H9 (cell line): ENCODE measurements around the gene SDHC. TPM values are rescaled to one million over a fixed set of nuclear protein-coding genes. Genes with fewer than 3 reads are reported as not detected.
A peak's percentile ranks its signal among the peaks of the same experiment; 100 is the strongest.
"Not testable (repeated sequence)": the region's sequence is repeated elsewhere in the genome, so short reads cannot be mapped to it uniquely, and the experiment has no call there.

Source experiments
- DNase-seq: peaks from one replicate; pipeline ENCODE4 v3.0.0-alpha.2; 2017
- H2AFZ ChIP-seq: one replicate; pipeline ENCODE4 v1.6.1; 2013; ENCODE audit warnings: mild to moderate bottlenecking, low read length, control low read depth, moderate library complexity
- H2AK5ac ChIP-seq: 2 replicates; pipeline ENCODE4 v1.6.1; 2013; ENCODE audit warnings: low read length, control low read depth, mixed read lengths; ENCODE audit not compliant: insufficient read length
- H2BK120ac ChIP-seq: one replicate; pipeline ENCODE4 v1.6.1; 2013; ENCODE audit warnings: low read depth, mild to moderate bottlenecking, low read length, control low read depth, inconsistent platforms; ENCODE audit not compliant: poor library complexity, severe bottlenecking
- H2BK12ac ChIP-seq: 2 replicates; pipeline ENCODE4 v1.6.1; 2013; ENCODE audit warnings: low read length, control low read depth, mixed read lengths, low read depth; ENCODE audit not compliant: insufficient read length
- H2BK15ac ChIP-seq: 2 replicates; pipeline ENCODE4 v1.6.1; 2013; ENCODE audit warnings: low read depth, low read length, control low read depth
- H2BK20ac ChIP-seq: one replicate; pipeline ENCODE4 v1.6.1; 2013; ENCODE audit warnings: low read depth, mild to moderate bottlenecking, low read length, control low read depth, inconsistent platforms; ENCODE audit not compliant: poor library complexity, severe bottlenecking
- H2BK5ac ChIP-seq: 2 replicates; pipeline ENCODE4 v1.6.1; 2013; ENCODE audit warnings: low read length, control low read depth, mixed read lengths; ENCODE audit not compliant: insufficient read length
- H3K14ac ChIP-seq: 2 replicates; pipeline ENCODE4 v1.6.1; 2013; ENCODE audit warnings: low read length, control low read depth; ENCODE audit not compliant: insufficient read depth
- H3K18ac ChIP-seq: 2 replicates; pipeline ENCODE4 v1.6.1; 2013; ENCODE audit warnings: low read depth, mild to moderate bottlenecking, mixed read lengths, low read length, control low read depth; ENCODE audit not compliant: insufficient read length
- H3K23ac ChIP-seq: 2 replicates; pipeline ENCODE4 v1.6.1; 2013; ENCODE audit warnings: low read length, control low read depth, mixed read lengths, low read depth; ENCODE audit not compliant: insufficient read length
- H3K23me2 ChIP-seq: 2 replicates; pipeline ENCODE4 v1.6.1; 2013; ENCODE audit warnings: low read depth, mild to moderate bottlenecking, mixed read lengths, low read length, control low read depth; ENCODE audit not compliant: insufficient read length, poor library complexity, severe bottlenecking
- H3K27ac ChIP-seq: 2 replicates; pipeline ENCODE4 v1.5.1; 2013; ENCODE audit warnings: low read length, control low read depth, mixed read lengths, low read depth; ENCODE audit not compliant: insufficient read length
- H3K27me3 ChIP-seq: 2 replicates; pipeline ENCODE4 v1.6.1; 2013; ENCODE audit warnings: low read length, control low read depth, inconsistent platforms; ENCODE audit not compliant: insufficient read depth
- H3K4ac ChIP-seq: 2 replicates; pipeline ENCODE4 v1.6.1; 2013; ENCODE audit warnings: low read depth, mild to moderate bottlenecking, control low read depth, inconsistent platforms, low read length, moderate library complexity
- H3K4me1 ChIP-seq: 2 replicates; pipeline ENCODE4 v1.6.1; 2013; ENCODE audit warnings: low read length, control low read depth, inconsistent platforms; ENCODE audit not compliant: insufficient read depth
- H3K4me2 ChIP-seq: 2 replicates; pipeline ENCODE4 v1.6.1; 2013; ENCODE audit warnings: low read length, control low read depth, mixed read lengths; ENCODE audit not compliant: insufficient read length, insufficient read depth
- H3K56ac ChIP-seq: 2 replicates; pipeline ENCODE4 v1.6.1; 2013; ENCODE audit warnings: low read depth, mild to moderate bottlenecking, mixed read lengths, low read length, control low read depth; ENCODE audit not compliant: insufficient read length
- H3K79me1 ChIP-seq: 2 replicates; pipeline ENCODE4 v1.6.1; 2013; ENCODE audit warnings: low read depth, mild to moderate bottlenecking, moderate library complexity, low read length, control low read depth, inconsistent platforms; ENCODE audit not compliant: insufficient read depth, poor library complexity, severe bottlenecking
- H3K79me2 ChIP-seq: 2 replicates; pipeline ENCODE4 v1.6.1; 2013; ENCODE audit warnings: low read length, control low read depth, inconsistent platforms; ENCODE audit not compliant: insufficient read depth
- H3K9ac ChIP-seq: 2 replicates; pipeline ENCODE4 v1.6.1; 2013; ENCODE audit warnings: low read length, control low read depth, mixed read lengths; ENCODE audit not compliant: insufficient read length; ENCODE audit errors: extremely low read depth
- H3K9me3 ChIP-seq: one replicate; pipeline ENCODE4 v1.6.1; 2013; ENCODE audit warnings: low read depth, low read length, inconsistent platforms; ENCODE audit not compliant: control insufficient read depth
- H3T11ph ChIP-seq: one replicate; pipeline ENCODE4 v1.6.1; 2013; ENCODE audit warnings: mild to moderate bottlenecking, low read length, control low read depth, inconsistent platforms
- H4K20me1 ChIP-seq: one replicate; pipeline ENCODE4 v1.6.1; 2013; ENCODE audit not compliant: control insufficient read depth, insufficient read length, insufficient read depth
- H4K5ac ChIP-seq: 2 replicates; pipeline ENCODE4 v1.6.1; 2013; ENCODE audit warnings: low read depth, mild to moderate bottlenecking, mixed read lengths, low read length, control low read depth; ENCODE audit not compliant: insufficient read length
- H4K8ac ChIP-seq: replicated peaks from 2 replicates; pipeline ENCODE4 v1.6.1; 2013; ENCODE audit warnings: low read length, control low read depth, mixed read lengths, low read depth; ENCODE audit not compliant: insufficient read length
- H4K91ac ChIP-seq: 2 replicates; pipeline ENCODE4 v1.6.1; 2013; ENCODE audit warnings: low read depth, mild to moderate bottlenecking, moderate library complexity, mixed read lengths, low read length, control low read depth; ENCODE audit not compliant: insufficient read length
- H3K27ac Mint-ChIP-seq, 3 experiments: 2 replicates in 2 of 3; 3 replicates in 1 of 3; pipeline ENCODE4 v1.8.0; 2020 to 2021; ENCODE audit warnings: mixed read lengths in 3 of 3, mild to moderate bottlenecking in 1 of 3, moderate library complexity in 1 of 3
- H3K27me3 Mint-ChIP-seq: 2 replicates; pipeline ENCODE4 v1.8.0; 2021; ENCODE audit warnings: low read depth, mild to moderate bottlenecking, moderate library complexity, mixed read lengths
- H3K36me3 Mint-ChIP-seq, 3 experiments: 2 replicates in 2 of 3; 3 replicates in 1 of 3; pipeline ENCODE4 v1.8.0; 2020 to 2021; ENCODE audit warnings: low read depth in 3 of 3, mixed read lengths in 3 of 3; ENCODE audit not compliant: insufficient read depth in 1 of 3
- H3K4me1 Mint-ChIP-seq, 2 experiments: 2 replicates each; pipeline ENCODE4 v1.8.0; 2020; ENCODE audit warnings: mixed read lengths in 2 of 2
- H3K4me3 Mint-ChIP-seq, 2 experiments: 2 replicates in 1 of 2; 3 replicates in 1 of 2; pipeline ENCODE4 v1.8.0; 2020 to 2021; ENCODE audit warnings: mild to moderate bottlenecking in 2 of 2, mixed read lengths in 2 of 2, moderate library complexity in 1 of 2
- H3K9me3 Mint-ChIP-seq, 2 experiments: 2 replicates in 1 of 2; 3 replicates in 1 of 2; pipeline ENCODE4 v1.8.0; 2020; ENCODE audit warnings: mild to moderate bottlenecking in 2 of 2, mixed read lengths in 2 of 2, moderate library complexity in 1 of 2
- WGBS: extraction: QIAGEN DNeasy Blood & Tissue Kit; methylation state at CpG from one replicate; pipeline ENCODE4 v1.1.7; 2013; ENCODE audit warnings: missing lambda C conversion rate, low lambda C conversion rate, mixed read lengths; ENCODE audit not compliant: insufficient read length; ENCODE audit errors: extremely low coverage; 5-methylcytosine and 5-hydroxymethylcytosine counted together
- total RNA-seq: library from RNA; stranded (reverse); gene quantifications from 2 replicates; pipeline ENCODE4 v1.2.1, GENCODE V29; 2021
- TF ChIP-seq, protein P1 (sequence below): fragments of 200-600 bp; sonication (generic); conservative IDR thresholded peaks from 3 replicates; pipeline ENCODE4 v1.8.0; 2021; ENCODE audit warnings: antibody characterized with exemption, mild to moderate bottlenecking

SDHC gene
- total RNA-seq, 1 experiment from 2014 or later: 198 TPM

DNA sequence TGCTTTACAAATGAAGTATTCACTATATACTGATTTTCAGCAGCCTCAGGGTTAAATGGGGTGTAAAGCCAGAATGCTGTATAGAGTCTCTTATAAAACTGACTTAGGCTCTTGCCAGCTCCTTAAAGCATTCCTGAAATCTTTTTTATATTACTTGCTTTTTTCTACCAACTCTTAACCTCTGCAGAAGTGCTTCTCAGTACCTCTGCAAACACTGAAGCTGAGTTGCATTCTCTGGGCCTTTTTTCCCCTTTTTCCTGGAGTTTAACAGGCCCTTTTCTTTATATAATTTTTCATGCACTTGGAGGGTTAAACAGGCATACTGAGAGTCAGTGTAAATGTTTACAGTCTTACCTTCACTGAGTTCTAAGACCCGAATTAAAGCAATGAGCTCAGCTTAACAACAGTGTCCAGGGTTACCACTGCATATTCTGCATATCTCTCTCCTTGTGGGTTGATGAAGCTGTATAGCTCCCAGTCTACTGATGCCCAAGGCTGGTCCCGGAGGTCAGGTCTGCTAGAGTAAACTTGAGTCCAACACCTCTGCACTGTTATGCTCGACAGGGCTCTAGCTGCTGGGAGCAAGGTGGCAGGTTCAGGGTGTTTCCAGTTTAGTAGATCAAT, 94.4 kb downstream of the SDHC start:
- Histone ChIP-seq H3K18ac (no peak overlapping the region), H4K20me1 (no peaks in the 10 kb centered on the region), H3K79me2 (no peaks in the 10 kb centered on the region), H4K8ac (no peak overlapping the region), H2BK20ac (no peak overlapping the region), H3K23ac (no peak overlapping the region), H3K9me3 (no peaks in the 10 kb centered on the region), H4K5ac (no peak overlapping the region), H3K79me1 (no peaks in the 10 kb centered on the region), H3K27ac (no peak overlapping the region), H2BK12ac (no peak overlapping the region), H2BK15ac (no peak overlapping the region), H3K27me3 (no peaks in the 10 kb centered on the region), H3T11ph (no peak overlapping the region), H3K4me1 (peaks cover 4% of the 10 kb centered on the region; the same call in 1 of the 2 replicates), H4K91ac (no peak overlapping the region), H3K4ac (no peak overlapping the region), H2BK120ac (no peak overlapping the region), H3K23me2 (no peaks in the 10 kb centered on the region), H2AFZ (no peak overlapping the region), H3K56ac (no peak overlapping the region), H3K14ac (no peak overlapping the region), H3K4me2 (no peak overlapping the region), H2BK5ac (no peak overlapping the region), H3K9ac (no peak overlapping the region), H2AK5ac (no peak overlapping the region)
- no peak overlapping the region for H3K27ac Mint-ChIP-seq
- no CpG with 5 or more reads among the region's 3 CpGs for WGBS
- peaks cover 9 to 11% of the 10 kb centered on the region in 2 experiments; a peak in 4 of 5 replicates for H3K9me3 Mint-ChIP-seq
- TF ChIP-seq, protein P1, sequence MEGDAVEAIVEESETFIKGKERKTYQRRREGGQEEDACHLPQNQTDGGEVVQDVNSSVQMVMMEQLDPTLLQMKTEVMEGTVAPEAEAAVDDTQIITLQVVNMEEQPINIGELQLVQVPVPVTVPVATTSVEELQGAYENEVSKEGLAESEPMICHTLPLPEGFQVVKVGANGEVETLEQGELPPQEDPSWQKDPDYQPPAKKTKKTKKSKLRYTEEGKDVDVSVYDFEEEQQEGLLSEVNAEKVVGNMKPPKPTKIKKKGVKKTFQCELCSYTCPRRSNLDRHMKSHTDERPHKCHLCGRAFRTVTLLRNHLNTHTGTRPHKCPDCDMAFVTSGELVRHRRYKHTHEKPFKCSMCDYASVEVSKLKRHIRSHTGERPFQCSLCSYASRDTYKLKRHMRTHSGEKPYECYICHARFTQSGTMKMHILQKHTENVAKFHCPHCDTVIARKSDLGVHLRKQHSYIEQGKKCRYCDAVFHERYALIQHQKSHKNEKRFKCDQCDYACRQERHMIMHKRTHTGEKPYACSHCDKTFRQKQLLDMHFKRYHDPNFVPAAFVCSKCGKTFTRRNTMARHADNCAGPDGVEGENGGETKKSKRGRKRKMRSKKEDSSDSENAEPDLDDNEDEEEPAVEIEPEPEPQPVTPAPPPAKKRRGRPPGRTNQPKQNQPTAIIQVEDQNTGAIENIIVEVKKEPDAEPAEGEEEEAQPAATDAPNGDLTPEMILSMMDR: no peak
- H3K4me1 Mint-ChIP-seq: peaks cover 29 to 32% of the 10 kb centered on the region in 2 experiments
- peaks cover 13% of the 10 kb centered on the region for H3K27me3 Mint-ChIP-seq
- peaks cover 3 to 10% (median 4%) of the 10 kb centered on the region in 3 experiments; a peak in 5 of 7 replicates for H3K36me3 Mint-ChIP-seq
- no peak for DNase-seq
- no peak overlapping the region for H3K4me3 Mint-ChIP-seq

DNA sequence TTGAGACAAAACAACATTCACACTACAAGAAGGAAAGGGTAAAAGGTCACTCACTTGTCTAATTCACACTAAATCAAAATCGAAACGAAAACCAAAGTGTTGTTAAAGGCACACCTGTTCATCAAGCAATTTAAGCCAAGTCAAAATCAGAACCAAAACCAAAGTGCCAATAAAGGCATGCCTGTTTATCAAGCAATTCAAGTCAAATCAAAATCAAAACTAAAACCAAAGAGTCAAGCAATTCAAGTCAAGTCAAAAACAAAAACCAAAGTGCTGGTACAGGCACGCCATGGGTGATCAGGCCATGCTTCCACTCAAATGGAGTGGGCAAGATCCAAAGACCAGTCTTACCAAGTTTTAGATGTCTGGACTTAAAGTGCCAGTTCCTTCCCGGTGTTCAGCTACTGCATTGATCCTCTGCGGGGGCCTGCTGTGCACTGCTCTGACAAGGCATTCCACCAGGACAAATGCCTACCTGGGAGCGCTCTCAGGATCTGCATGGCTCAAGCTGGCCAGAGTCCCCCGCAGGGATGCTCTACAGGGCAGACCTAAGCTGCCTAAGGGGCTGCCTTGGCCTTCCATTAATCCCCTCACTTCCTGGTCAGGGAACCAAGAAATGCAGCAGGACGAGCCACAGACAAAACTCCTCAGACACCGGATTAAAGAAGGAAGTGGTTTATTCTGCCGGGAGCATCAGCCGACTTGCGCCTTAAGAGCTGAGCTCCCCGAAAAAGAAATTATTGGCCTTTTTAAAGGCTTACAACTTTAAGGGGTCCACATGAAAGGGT, 95.9 kb downstream of the SDHC start:
- not testable (repeated sequence) for H2BK12ac ChIP-seq, H4K91ac ChIP-seq, H3K4me1 ChIP-seq, H3K18ac ChIP-seq, H4K5ac ChIP-seq, H3K56ac ChIP-seq, H3K23me2 ChIP-seq, H2BK15ac ChIP-seq, H4K20me1 ChIP-seq, H3K27me3 ChIP-seq, H2BK20ac ChIP-seq, H2AFZ ChIP-seq, H3K36me3 Mint-ChIP-seq, H3K27ac ChIP-seq, H3K4me3 Mint-ChIP-seq, H3K9ac ChIP-seq, H2BK120ac ChIP-seq, H3K79me2 ChIP-seq, H3K14ac ChIP-seq, H3K4ac ChIP-seq, H3K9me3 Mint-ChIP-seq, H3K79me1 ChIP-seq, H3K27me3 Mint-ChIP-seq, H2AK5ac ChIP-seq, H4K8ac ChIP-seq, H2BK5ac ChIP-seq, H3T11ph ChIP-seq, H3K9me3 ChIP-seq, H3K23ac ChIP-seq, H3K4me2 ChIP-seq
- peaks cover 29 to 32% of the 10 kb centered on the region in 2 experiments for H3K4me1 Mint-ChIP-seq
- no CpG with 5 or more reads among the region's 13 CpGs for WGBS
- peak overlapping the region in 1 of 3 experiments; percentile 24; a peak in 1 of 7 replicates for H3K27ac Mint-ChIP-seq
- DNase-seq: peak; percentile 40
